Activated T-helper 1 cell treated with anti-CD3 and anti-CD28 coated beads, Interleukin-12 subunit alpha, Interleukin-12 subunit beta, Interleukin-2, Interleukin-4 antibody, amounts not matched to agents 30 ng/mL and 10 ng/mL and 1 ng/mL, durations not matched to agents 14 hours and 24 hours and 36 hours (primary cell): ENCODE data around the gene C2CD2L. TPM values are rescaled to one million over a fixed set of nuclear protein-coding genes. Genes with fewer than 3 reads are reported as not detected.

ENCODE experiments used
- total RNA-seq: library from RNA; stranded (reverse); gene quantifications from 2 replicates; pipeline ENCODE4 v1.2.3, GENCODE V29; 2022

C2CD2L gene
- total RNA-seq, 1 donor from 2014 or later = 38.2 TPM

Other genes starting within 250 kb of the C2CD2L start
- gene CXCR5, start 223.5 kb upstream of the C2CD2L start, total RNA-seq = 5.1 and 5.5 TPM in 2 replicates
- gene BCL9L, start 181.4 kb upstream of the C2CD2L start, total RNA-seq = 27.3 and 32.4 TPM in 2 replicates
- gene UPK2, start 151.0 kb upstream of the C2CD2L start, total RNA-seq = not detected in 2 replicates
- not detected in 2 replicates for gene FOXR1, start 135.6 kb upstream of the C2CD2L start, total RNA-seq
- gene CENATAC, start 109.2 kb upstream of the C2CD2L start, total RNA-seq = 50.1 and 53.6 TPM in 2 replicates
- 1,440 and 1,455 TPM in 2 replicates for gene RPS25, start 89.0 kb upstream of the C2CD2L start, total RNA-seq
- gene TRAPPC4, start 88.6 kb upstream of the C2CD2L start, total RNA-seq = 141 and 142 TPM in 2 replicates
- 24.3 and 28.7 TPM in 2 replicates for gene SLC37A4, start 76.5 kb upstream of the C2CD2L start, total RNA-seq
- gene HYOU1, start 50.1 kb upstream of the C2CD2L start, total RNA-seq = 216 and 219 TPM in 2 replicates
- 23.5 and 24.0 TPM in 2 replicates for gene VPS11, start 39.5 kb upstream of the C2CD2L start, total RNA-seq
- gene HMBS, start 22.5 kb upstream of the C2CD2L start, total RNA-seq = 55.0 and 55.6 TPM in 2 replicates
- gene DPAGT1, start 5.5 kb upstream of the C2CD2L start, total RNA-seq = 81.8 and 84.4 TPM in 2 replicates
- gene HINFP, start 14.2 kb downstream of the C2CD2L start, total RNA-seq = 31.2 and 35.2 TPM in 2 replicates
- 0.07 TPM in 1 of 2 replicates, not detected in the other for gene ABCG4, start 41.7 kb downstream of the C2CD2L start, total RNA-seq
- gene NLRX1, start 61.4 kb downstream of the C2CD2L start, total RNA-seq = 24.1 and 29.5 TPM in 2 replicates
- 0.56 TPM in 1 of 2 replicates, not detected in the other for gene NHERF4, start 78.1 kb downstream of the C2CD2L start, total RNA-seq
- gene CBL, start 99.0 kb downstream of the C2CD2L start, total RNA-seq = 38.1 and 39.9 TPM in 2 replicates
- 6.0 and 6.6 TPM in 2 replicates for gene MCAM, start 209.8 kb downstream of the C2CD2L start, total RNA-seq
- 26.1 and 27.9 TPM in 2 replicates for gene RNF26, start 227.2 kb downstream of the C2CD2L start, total RNA-seq
- not detected in 2 replicates for gene C1QTNF5, start 233.5 kb downstream of the C2CD2L start, total RNA-seq
- not detected in 2 replicates for gene MFRP, start 239.4 kb downstream of the C2CD2L start, total RNA-seq